Stimulated activated CD8-positive, alpha-beta memory T cell treated with anti-CD3 and anti-CD28 coated beads, Interleukin-12 subunit alpha, Interleukin-12 subunit beta, amount 100 ng/mL, for 4 hours (primary cell): ENCODE data around the gene TENM4.

Experiments
- DNase-seq: peaks from one replicate; pipeline ENCODE4 v3.0.0-alpha.2; 2020; ENCODE audit warnings: low read depth

TENM4 gene

GRCh38 chr11:79084382-79084781 lies 356.4 kb downstream of the TENM4 start:
- no peak for DNase-seq

GRCh38 chr11:79083352-79083751 lies 357.5 kb downstream of the TENM4 start:
- no peak for DNase-seq

GRCh38 chr11:79082907-79083306 lies 357.9 kb downstream of the TENM4 start:
- DNase-seq, result no peak

- DNase-seq, result no peak
These were observed 358.6 kb downstream of the TENM4 start for GRCh38 chr11:79082280-79082679.

- DNase-seq, result no peak
These were observed 359.3 kb downstream of the TENM4 start for GRCh38 chr11:79081471-79082031.

- DNase-seq, result no peak
These were observed 360.3 kb downstream of the TENM4 start for GRCh38 chr11:79080551-79080950.

GRCh38 chr11:79078999-79079398 lies 361.8 kb downstream of the TENM4 start:
- DNase-seq, result no peak

- no peak for DNase-seq
These were observed 362.4 kb downstream of the TENM4 start for GRCh38 chr11:79078456-79078855.

GRCh38 chr11:79077702-79078330 lies 363.0 kb downstream of the TENM4 start:
- no peak for DNase-seq

- no peak for DNase-seq
These were observed 364.2 kb downstream of the TENM4 start for GRCh38 chr11:79076526-79077115.

- no peak for DNase-seq
These were observed 366.3 kb downstream of the TENM4 start for GRCh38 chr11:79074547-79074946.

- DNase-seq, result no peak
These were observed 369.6 kb downstream of the TENM4 start for GRCh38 chr11:79071190-79071589.

- DNase-seq, result no peak
These were observed 370.3 kb downstream of the TENM4 start for GRCh38 chr11:79070518-79070917.

GRCh38 chr11:79069504-79069903 lies 371.3 kb downstream of the TENM4 start:
- no peak for DNase-seq

- no peak for DNase-seq
These were observed 372.5 kb downstream of the TENM4 start for GRCh38 chr11:79068356-79068755.

- no peak for DNase-seq
These were observed 373.5 kb downstream of the TENM4 start for GRCh38 chr11:79067352-79067679.

- no peak for DNase-seq
These were observed 374.1 kb downstream of the TENM4 start for GRCh38 chr11:79066456-79067351.

GRCh38 chr11:79062814-79063762 lies 377.7 kb downstream of the TENM4 start:
- DNase-seq, result no peak

GRCh38 chr11:79060081-79060953 lies 380.5 kb downstream of the TENM4 start:
- no peak for DNase-seq

GRCh38 chr11:79059141-79059540 lies 381.7 kb downstream of the TENM4 start:
- no peak for DNase-seq
